H1 (cell line): ENCODE measurements around the gene PRRT1. TPM values are rescaled to one million over a fixed set of nuclear protein-coding genes. Genes with fewer than 3 reads are reported as not detected.

ENCODE experiments used
- CTCF ChIA-PET: fragments of 300-600 bp; sonication (Branson Sonifier 250); formaldehyde crosslinking; loops from one replicate; lab custom pipeline; 2021; ENCODE audit not compliant: partially characterized antibody; lab: Charles Lee
- POLR2A ChIA-PET: fragments of 300-600 bp; sonication (Branson Sonifier 250); formaldehyde crosslinking; loops from one replicate; lab custom pipeline; 2021; ENCODE audit warnings: inconsistent platforms; ENCODE audit not compliant: partially characterized antibody; lab: Charles Lee
- DNase-seq, 2 experiments: peaks; one replicate each; pipeline versions ENCODE4 v3.0.0 to v3.0.0-alpha.2; 2010 to 2022; ENCODE audit warnings: low spot score in 2 of 2, low read depth in 1 of 2, mixed read lengths in 1 of 2
- FAIRE-seq: peaks from 2 replicates; lab custom pipeline; 2011; peaks lifted over from hg19 to GRCh38; lab: Jason Lieb, UNC
- H2AFZ ChIP-seq: 2 replicates; pipeline ENCODE4 v1.8.1; 2012; ENCODE audit warnings: low read length, inconsistent platforms
- H2AK5ac ChIP-seq: 2 replicates; pipeline ENCODE4 v1.6.1; 2013; ENCODE audit warnings: low read depth, low read length
- H2BK120ac ChIP-seq: replicated peaks from 2 replicates; pipeline ENCODE3; 2013; ENCODE audit warnings: low read depth, low read length, inconsistent platforms
- H2BK12ac ChIP-seq: 2 replicates; pipeline ENCODE4 v1.6.1; 2013; ENCODE audit warnings: low read depth, low read length
- H2BK15ac ChIP-seq: 2 replicates; pipeline ENCODE4 v1.6.1; 2013; ENCODE audit warnings: low read length
- H2BK20ac ChIP-seq: 2 replicates; pipeline ENCODE4 v1.6.1; 2013; ENCODE audit warnings: low read length
- H2BK5ac ChIP-seq: 2 replicates; pipeline ENCODE4 v1.6.1; 2013; ENCODE audit warnings: low read depth, low read length
- H3K14ac ChIP-seq: 2 replicates; pipeline ENCODE4 v1.6.1; 2013; ENCODE audit warnings: inconsistent platforms; ENCODE audit not compliant: insufficient read length
- H3K18ac ChIP-seq: 2 replicates; pipeline ENCODE4 v1.6.1; 2013; ENCODE audit warnings: low read length; ENCODE audit errors: extremely low read depth
- H3K23ac ChIP-seq: 2 replicates; pipeline ENCODE4 v1.6.1; 2013; ENCODE audit warnings: inconsistent platforms; ENCODE audit not compliant: insufficient read length
- H3K23me2 ChIP-seq: 2 replicates; pipeline ENCODE4 v1.6.1; 2013; ENCODE audit warnings: low read depth, low read length
- H3K27ac ChIP-seq: 2 replicates; pipeline ENCODE4 v1.6.1; 2011; ENCODE audit warnings: low read depth, low read length, inconsistent platforms
- H3K27me3 ChIP-seq, 4 experiments: replicated peaks in 1 of 4; 1 replicate in 1 of 4; 2 replicates in 3 of 4; pipeline versions ENCODE4 v1.6.1 to v1.8.1; 2011 to 2013; ENCODE audit warnings: low read length in 3 of 4, mild to moderate bottlenecking in 3 of 4, inconsistent platforms in 2 of 4, mixed read lengths in 2 of 4, moderate library complexity in 1 of 4; ENCODE audit not compliant: control insufficient read depth in 3 of 4, insufficient read depth in 3 of 4; ENCODE audit errors: extremely low read depth in 1 of 4
- H3K36me3 ChIP-seq, 4 experiments: 2 replicates each; pipeline versions ENCODE4 v1.6.1 to v1.8.1; 2011 to 2013; ENCODE audit warnings: mild to moderate bottlenecking in 4 of 4, low read length in 3 of 4, moderate library complexity in 2 of 4, control low read depth in 1 of 4, inconsistent platforms in 1 of 4; ENCODE audit not compliant: insufficient read depth in 4 of 4, control insufficient read depth in 2 of 4
- H3K4ac ChIP-seq: replicated peaks from 2 replicates; pipeline ENCODE3; 2013; ENCODE audit warnings: low read length, low read depth, mixed read lengths, inconsistent platforms; ENCODE audit not compliant: insufficient read length
- H3K4me1 ChIP-seq, 4 experiments: replicated peaks in 1 of 4; 1 replicate in 1 of 4; 2 replicates in 3 of 4; pipeline versions ENCODE4 v1.6.1 to v1.8.1; 2011 to 2013; ENCODE audit warnings: low read length in 3 of 4, inconsistent platforms in 2 of 4, mixed read lengths in 1 of 4; ENCODE audit not compliant: insufficient read depth in 4 of 4, control insufficient read depth in 3 of 4
- H3K4me2 ChIP-seq, 2 experiments: 2 replicates each; pipeline versions ENCODE4 v1.6.1 to v1.8.1; 2011 to 2013; ENCODE audit warnings: low read depth in 2 of 2, low read length in 2 of 2, control low read depth in 1 of 2, inconsistent platforms in 1 of 2, mild to moderate bottlenecking in 1 of 2; ENCODE audit not compliant: insufficient read depth in 1 of 2
- H3K4me3 ChIP-seq, 4 experiments: fragments of 200-600, 300-600 bp in 1 of 4; sonication (generic), shearing (Covaris generic), sonication (Bioruptor Twin) in 1 of 4; 2 replicates each; pipeline versions ENCODE4 v1.5.1 to v1.8.1; 2011 to 2016; ENCODE audit warnings: low read length in 4 of 4, low read depth in 3 of 4, control low read depth in 2 of 4, inconsistent platforms in 2 of 4, mild to moderate bottlenecking in 2 of 4, mixed read lengths in 1 of 4, moderate library complexity in 1 of 4; ENCODE audit not compliant: insufficient read depth in 2 of 4; ENCODE audit errors: extremely low read depth in 1 of 4
- H3K56ac ChIP-seq: replicated peaks from 2 replicates; pipeline ENCODE3; 2013; ENCODE audit warnings: low read depth, mild to moderate bottlenecking, mixed read lengths, low read length, inconsistent platforms; ENCODE audit not compliant: insufficient read length
- H3K79me1 ChIP-seq: 2 replicates; pipeline ENCODE4 v1.6.1; 2013; ENCODE audit warnings: low read depth, low read length, control low read depth
- H3K79me2 ChIP-seq, 2 experiments: 2 replicates each; pipeline versions ENCODE4 v1.6.1 to v1.8.1; 2012 to 2013; ENCODE audit warnings: low read length in 2 of 2, mild to moderate bottlenecking in 2 of 2, inconsistent platforms in 1 of 2; ENCODE audit not compliant: insufficient read depth in 2 of 2, control insufficient read depth in 1 of 2
- H3K9ac ChIP-seq, 4 experiments: replicated peaks in 1 of 4; 1 replicate in 1 of 4; 2 replicates in 3 of 4; pipeline versions ENCODE4 v1.6.1 to v1.8.1; 2011 to 2013; ENCODE audit warnings: low read depth in 3 of 4, low read length in 3 of 4, control low read depth in 2 of 4, mild to moderate bottlenecking in 2 of 4, moderate library complexity in 2 of 4, inconsistent platforms in 1 of 4; ENCODE audit errors: extremely low read depth in 1 of 4
- H3K9me3 ChIP-seq, 2 experiments: 2 replicates each; pipeline versions ENCODE4 v1.6.1 to v1.8.1; 2012 to 2013; ENCODE audit warnings: mild to moderate bottlenecking in 2 of 2, moderate library complexity in 2 of 2, control low read depth in 1 of 2, inconsistent platforms in 1 of 2, low read depth in 1 of 2, low read length in 1 of 2, mixed read lengths in 1 of 2; ENCODE audit not compliant: insufficient read depth in 2 of 2
- H4K20me1 ChIP-seq, 2 experiments: replicated peaks in 1 of 2; 2 replicates each; pipeline versions ENCODE3 to v1.8.1; 2011 to 2013; ENCODE audit warnings: inconsistent platforms in 2 of 2, low read length in 2 of 2, mild to moderate bottlenecking in 1 of 2; ENCODE audit not compliant: insufficient read depth in 2 of 2, control insufficient read depth in 1 of 2
- H4K5ac ChIP-seq: 2 replicates; pipeline ENCODE4 v1.6.1; 2013; ENCODE audit warnings: low read length, low read depth, mixed read lengths, inconsistent platforms; ENCODE audit not compliant: insufficient read length
- H4K8ac ChIP-seq: 2 replicates; pipeline ENCODE4 v1.8.0; 2013; ENCODE audit warnings: mild to moderate bottlenecking, moderate library complexity, low read length, inconsistent platforms; ENCODE audit not compliant: insufficient read depth; ENCODE audit errors: extremely low read depth
- H4K91ac ChIP-seq: replicated peaks from 2 replicates; pipeline ENCODE3; 2013; ENCODE audit warnings: low read length, mixed read lengths, inconsistent platforms; ENCODE audit not compliant: insufficient read length
- BRCA1 ChIP-seq: IDR thresholded peaks from 2 replicates; pipeline ENCODE4 v1.6.1; 2012; ENCODE audit warnings: low read depth, low read length, improper control_type of control experiment
- HDAC2 ChIP-seq, 2 experiments: fragments of 300-600 bp in 1 of 2; sonication (generic) in 1 of 2; IDR thresholded peaks; 2 replicates each; pipeline ENCODE4 v1.6.1; 2011 to 2012; ENCODE audit warnings: low read depth in 2 of 2, low read length in 2 of 2, mild to moderate bottlenecking in 2 of 2, moderate library complexity in 2 of 2, borderline replicate concordance in 1 of 2, inconsistent platforms in 1 of 2
- HDAC6 ChIP-seq: IDR thresholded peaks from one replicate; pipeline ENCODE4 v1.7.1; 2012; ENCODE audit warnings: low read depth, mild to moderate bottlenecking, inconsistent platforms, low read length, moderate library complexity
- KDM1A ChIP-seq: fragments of 200-600, 300-600 bp; sonication (generic); IDR thresholded peaks from 2 replicates; pipeline ENCODE4 v1.7.1; 2016; ENCODE audit warnings: mild to moderate bottlenecking, low read length, borderline replicate concordance
- WGBS, 2 experiments: shearing (Covaris generic) in 1 of 2; methylation state at CpG; one replicate each; pipeline versions ENCODE4 v1.1.6 to v1.1.7; 2013 to 2015; ENCODE audit warnings: low lambda C conversion rate in 2 of 2, mixed read lengths in 2 of 2, inconsistent platforms in 1 of 2, low coverage in 1 of 2, missing lambda C conversion rate in 1 of 2; ENCODE audit not compliant: insufficient replicate concordance in 2 of 2, insufficient coverage in 1 of 2, insufficient read length in 1 of 2; ENCODE audit errors: extremely low coverage in 1 of 2, missing lambda C conversion rate in 1 of 2; 5-methylcytosine and 5-hydroxymethylcytosine counted together
- polyA plus RNA-seq, 7 experiments: library from polyadenylated mRNA; depleted of rRNA in 3 of 7; stranded (reverse) in 5 of 7; unstranded in 2 of 7; fragments of >200 nt in 5 of 7; fragments of 200-250 nt in 2 of 7; gene quantifications; 1 replicate in 5 of 7; 2 replicates in 1 of 7; 4 replicates in 1 of 7; pipeline versions ENCODE4 v1.2.1 to v1.2.3, GENCODE V29; 2011 to 2013; ENCODE audit warnings: missing spikeins in 2 of 7, mixed read lengths in 2 of 7
- total RNA-seq: library from RNA; stranded (reverse); fragmentation: NEBNext Ultra II Directional; extraction: Animal tissue kit (Norgen Biotek cat#: 25700); gene quantifications from 2 replicates; pipeline ENCODE4 v1.2.1, GENCODE V29; 2021

The PRRT1 gene
- total and polyA plus RNA-seq, 2 of the 8 experiments (the other 6 are each of a cell fraction or from before 2014, with no cell fraction given), result 0.71 to 2.8 TPM

DNA sequence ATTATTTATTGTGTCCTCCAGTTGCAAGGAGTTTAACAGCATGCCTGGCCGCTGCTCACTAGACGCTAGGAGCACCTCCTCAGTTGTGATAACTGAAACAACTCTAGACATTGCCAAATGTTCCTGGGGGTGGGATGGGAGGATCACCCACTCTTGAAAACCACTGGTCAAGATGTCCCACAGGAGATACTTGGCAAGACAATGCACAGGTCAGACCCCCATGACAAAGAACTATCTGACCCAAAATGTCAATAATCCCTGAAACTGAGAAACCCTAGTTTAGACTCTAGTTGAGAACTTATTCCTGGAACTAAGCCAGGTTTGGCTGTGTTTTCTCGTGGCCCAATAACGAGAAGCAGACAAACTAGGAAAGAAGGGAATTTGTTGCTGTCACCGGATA, 12.1 kb downstream of the PRRT1 start:
- no peak overlapping the region for H2BK120ac ChIP-seq
- H4K20me1 ChIP-seq, result no peaks in the 10 kb centered on the region
- H3K79me2 ChIP-seq, result no peaks in the 10 kb centered on the region
- DNase-seq (no peak), FAIRE-seq (no peak)
- no peak overlapping the region for H3K56ac ChIP-seq
- H3K14ac ChIP-seq, result no peak overlapping the region
- no peak overlapping the region for H4K8ac ChIP-seq
- H3K27ac ChIP-seq, result no peak overlapping the region
- no peaks in the 10 kb centered on the region for H3K79me1 ChIP-seq
- no peaks in the 10 kb centered on the region for H3K9me3 ChIP-seq
- no peaks in the 10 kb centered on the region for H3K27me3 ChIP-seq
- H3K23me2 ChIP-seq, result no peaks in the 10 kb centered on the region
- ChIA-PET POLR2A (interaction anchor here (1.1 kb wide), 1 partner anchor 10 kb away, joined by 4 read pairs; the partner anchor contains the start of gene FKBPL), CTCF (interaction anchor here (0.6 to 1.2 kb wide), 4 partner anchors 13 to 929 kb away, joined by 3 to 6 read pairs (median 4); no protein-coding TSS in a partner anchor)
- no peak overlapping the region for H2BK5ac ChIP-seq
- H3K18ac ChIP-seq, result no peak overlapping the region
- no peak overlapping the region for H4K5ac ChIP-seq
- H4K91ac ChIP-seq, result no peak overlapping the region
- no peak overlapping the region for H2BK12ac ChIP-seq
- H3K4me2 ChIP-seq, result no peak overlapping the region
- H3K36me3 ChIP-seq, result no peaks in the 10 kb centered on the region
- no peak overlapping the region for H2BK20ac ChIP-seq
- H2BK15ac ChIP-seq, result no peak overlapping the region
- 92% methylated on average over 5 of the region's 5 CpGs; no CpG with 5 or more reads in 1 of the 2 experiments for WGBS, 2 experiments
- no peak overlapping the region for H3K4ac ChIP-seq
- no peak overlapping the region for H2AFZ ChIP-seq
- no peak overlapping the region for H3K23ac ChIP-seq
- no peaks in the 10 kb centered on the region for H3K4me1 ChIP-seq
- no peak overlapping the region for H2AK5ac ChIP-seq
- H3K9ac ChIP-seq, result no peak overlapping the region
- H3K4me3 ChIP-seq, result no peak overlapping the region
- TF ChIP-seq HDAC6 (no peak), HDAC2 (IDR thresholded peaks at IDR 0.05; ENCODE audit: borderline replicate concordance in 1 of 2, low read depth in 2 of 2, low read length in 2 of 2) (no peak), BRCA1 (no peak), KDM1A (no peak)
